SK-N-SH (cell line): Measurements from ENCODE around the gene TMEM120B. TPM values are rescaled to one million over a fixed set of nuclear protein-coding genes. Genes with fewer than 3 reads are reported as not detected.

ENCODE experiments used
- CTCF ChIA-PET: fragments of 300-600, 350-600 bp; formaldehyde crosslinking; extraction: SDS; loops from one replicate; lab custom pipeline; 2021; lab: Yijun Ruan, JAX
- POLR2A ChIA-PET: fragments of 350-600 bp; sonication (Branson Sonifier 250); formaldehyde crosslinking; extraction: SDS; loops from one replicate; lab custom pipeline; 2020; ENCODE audit warnings: antibody characterized with exemption, inconsistent platforms; lab: Yijun Ruan, JAX
- DNase-seq: peaks from one replicate; pipeline ENCODE4 v3.0.0; 2012
- H2AFZ ChIP-seq: fragments of 200-600 bp; sonication (generic); 2 replicates; pipeline ENCODE4 v1.8.1; 2016; ENCODE audit warnings: antibody characterized with exemption, mild to moderate bottlenecking, low read depth
- H3F3A ChIP-seq: fragments of 200-600 bp; sonication (generic); replicated peaks from 2 replicates; pipeline ENCODE3; 2016; ENCODE audit warnings: antibody characterized with exemption, mild to moderate bottlenecking; ENCODE audit not compliant: insufficient read depth
- H3K27ac ChIP-seq, 2 experiments: fragments of 200-500 bp in 1 of 2; fragments of 200-600 bp in 1 of 2; sonication (Bioruptor generic) in 1 of 2; sonication (generic), shearing (Covaris generic) in 1 of 2; 2 replicates each; pipeline versions ENCODE4 v1.5.1 to v1.6.1; 2014 to 2016; ENCODE audit warnings: low read depth in 2 of 2, inconsistent platforms in 1 of 2, low read length in 1 of 2, mild to moderate bottlenecking in 1 of 2, mixed read lengths in 1 of 2
- H3K27me3 ChIP-seq: fragments of 200-600 bp; sonication (generic), shearing (Covaris generic); 2 replicates; pipeline ENCODE4 v1.6.1; 2016; ENCODE audit warnings: mixed run types; ENCODE audit not compliant: insufficient read depth
- H3K36me3 ChIP-seq, 2 experiments: fragments of 200-500 bp in 1 of 2; fragments of 200-600 bp in 1 of 2; sonication (Bioruptor generic) in 1 of 2; sonication (generic) in 1 of 2; replicated peaks in 1 of 2; 2 replicates each; pipeline versions ENCODE3 to v1.5.1; 2014 to 2016; ENCODE audit warnings: low read length in 1 of 2, mild to moderate bottlenecking in 1 of 2; ENCODE audit not compliant: insufficient read depth in 2 of 2, control insufficient read depth in 1 of 2
- H3K4me1 ChIP-seq, 2 experiments: fragments of 200-500 bp in 1 of 2; fragments of 200-600 bp in 1 of 2; sonication (Bioruptor generic) in 1 of 2; sonication (generic), shearing (Covaris generic) in 1 of 2; 2 replicates each; pipeline versions ENCODE4 v1.5.1 to v1.6.1; 2014 to 2016; ENCODE audit warnings: low read depth in 1 of 2, low read length in 1 of 2, mixed run types in 1 of 2; ENCODE audit not compliant: insufficient read depth in 2 of 2, control insufficient read depth in 1 of 2
- H3K4me2 ChIP-seq: fragments of 200-600 bp; sonication (generic), shearing (Covaris generic); 2 replicates; pipeline ENCODE4 v1.6.1; 2017; ENCODE audit warnings: mixed run types
- H3K4me3 ChIP-seq, 2 experiments: fragments of 200-500 bp in 1 of 2; fragments of 200-600 bp in 1 of 2; sonication (Bioruptor generic) in 1 of 2; sonication (generic), shearing (Covaris generic) in 1 of 2; 2 replicates each; pipeline versions ENCODE4 v1.5.1 to v1.8.1; 2014 to 2016; ENCODE audit warnings: low read depth in 2 of 2, inconsistent platforms in 1 of 2, low read length in 1 of 2, mild to moderate bottlenecking in 1 of 2, mixed read lengths in 1 of 2, moderate library complexity in 1 of 2
- H3K79me2 ChIP-seq: fragments of 200-600 bp; sonication (generic); 2 replicates; pipeline ENCODE4 v1.8.1; 2017; ENCODE audit warnings: mild to moderate bottlenecking; ENCODE audit not compliant: insufficient read depth
- H3K9ac ChIP-seq: fragments of 200-600 bp; sonication (generic); 2 replicates; pipeline ENCODE4 v1.6.1; 2017; ENCODE audit warnings: mixed run types
- H3K9me2 ChIP-seq: fragments of 200-600 bp; sonication (generic); 2 replicates; pipeline ENCODE4 v1.6.1; 2017; ENCODE audit warnings: mixed run types
- H3K9me3 ChIP-seq: fragments of 200-600 bp; sonication (generic); 2 replicates; pipeline ENCODE4 v1.6.1; 2017; ENCODE audit warnings: mixed run types, mild to moderate bottlenecking, moderate library complexity
- H4K20me1 ChIP-seq: fragments of 200-600 bp; sonication (generic); 2 replicates; pipeline ENCODE4 v1.6.1; 2017; ENCODE audit warnings: mild to moderate bottlenecking, mixed run types; ENCODE audit not compliant: insufficient read depth
- FOXJ3 ChIP-seq: sonication (generic); formaldehyde crosslinking; IDR thresholded peaks from 2 replicates; pipeline ENCODE4 v1.5.1; 2020; ENCODE audit warnings: mild to moderate bottlenecking, missing genetic modification reagents
- GABPA ChIP-seq: IDR thresholded peaks from 2 replicates; pipeline ENCODE4 v1.4.0; 2012; ENCODE audit warnings: low read depth, mild to moderate bottlenecking
- GATA2 ChIP-seq: sonication (generic); formaldehyde crosslinking; IDR thresholded peaks from 2 replicates; pipeline ENCODE4 v1.5.0; 2020; ENCODE audit warnings: mild to moderate bottlenecking, missing genetic modification reagents
- POLR2AphosphoS5 ChIP-seq: IDR thresholded peaks from 2 replicates; pipeline ENCODE4 v1.6.1; 2012; ENCODE audit warnings: low read depth, low read length
- RAD21 ChIP-seq: IDR thresholded peaks from 2 replicates; pipeline ENCODE4 v1.6.1; 2012; ENCODE audit warnings: mild to moderate bottlenecking, low read length
- RXRA ChIP-seq: IDR thresholded peaks from 2 replicates; pipeline ENCODE4 v1.4.0; 2012; ENCODE audit warnings: low read depth, mild to moderate bottlenecking, borderline replicate concordance
- SMC3 ChIP-seq: IDR thresholded peaks from 2 replicates; pipeline ENCODE4 v1.6.1; 2012; ENCODE audit warnings: low read depth, low read length, improper control_type of control experiment
- WGBS: methylation state at CpG from one replicate; pipeline ENCODE4 v1.1.6; 2017; ENCODE audit warnings: low lambda C conversion rate; 5-methylcytosine and 5-hydroxymethylcytosine counted together
- polyA plus RNA-seq, 3 experiments: library from polyadenylated mRNA; depleted of rRNA; stranded (reverse); fragments of >200 nt; gene quantifications; 2 replicates each; pipeline ENCODE4 v1.2.3, GENCODE V29; 2012
- TF ChIP-seq, protein P1 (sequence below): fragments of 150-350 bp; IDR thresholded peaks from 2 replicates; pipeline ENCODE4 v1.6.1; 2016; ENCODE audit warnings: mild to moderate bottlenecking, low read depth, low read length
- TF ChIP-seq, protein P2 (sequence below): IDR thresholded peaks from 2 replicates; pipeline ENCODE4 v1.4.0; 2012; ENCODE audit warnings: low read depth, borderline replicate concordance

TMEM120B gene
- polyA plus RNA-seq, 1 of the 3 experiments (the other 2 are of a cell fraction): 15.4 TPM

DNA sequence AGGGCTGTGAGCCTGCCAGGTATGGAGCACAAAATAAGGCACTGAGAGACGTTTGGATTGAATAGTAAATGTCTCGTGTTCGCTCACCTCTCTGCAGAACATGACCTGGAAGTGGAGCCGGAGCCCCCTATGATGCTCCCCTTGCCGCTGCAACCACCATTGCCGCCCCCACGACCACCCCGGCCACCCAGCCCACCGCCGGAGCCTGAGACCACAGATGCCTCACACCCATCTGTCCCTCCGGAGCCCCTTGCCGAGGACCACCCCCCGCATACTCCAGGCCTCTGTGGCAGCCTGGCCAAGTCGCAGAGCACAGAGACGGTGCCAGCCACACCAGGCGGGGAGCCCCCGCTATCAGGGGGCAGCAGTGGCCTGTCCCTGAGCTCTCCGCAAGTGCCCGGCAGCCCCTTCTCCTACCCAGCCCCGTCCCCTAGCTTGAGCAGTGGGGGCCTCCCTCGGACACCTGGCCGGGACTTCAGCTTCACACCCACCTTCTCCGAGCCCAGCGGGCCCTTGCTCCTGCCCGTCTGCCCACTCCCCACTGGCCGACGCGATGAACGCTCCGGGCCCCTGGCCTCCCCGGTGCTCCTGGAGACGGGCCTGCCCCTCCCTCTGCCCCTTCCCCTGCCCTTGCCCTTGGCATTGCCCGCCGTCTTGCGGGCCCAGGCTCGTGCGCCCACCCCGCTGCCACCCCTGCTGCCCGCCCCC is 110.0 kb downstream of the TMEM120B start:
- Histone ChIP-seq H3K9me2 (no peaks in the 10 kb centered on the region), H2AFZ (no peak overlapping the region), H3K36me3 (peaks cover 40 to 41% of the 10 kb centered on the region in 2 experiments), H3K4me3 (no peak overlapping the region), H3K79me2 (peaks cover 5% of the 10 kb centered on the region; the same call in 1 of the 2 replicates), H3K27me3 (no peaks in the 10 kb centered on the region), H3K27ac (no peak overlapping the region), H3K9ac (no peak overlapping the region), H3F3A (no peaks in the 10 kb centered on the region), H4K20me1 (no peaks in the 10 kb centered on the region), H3K4me1 (no peaks in the 10 kb centered on the region; a peak in 1 of 4 replicates), H3K4me2 (no peak overlapping the region), H3K9me3 (no peaks in the 10 kb centered on the region)
- CTCF ChIA-PET: interaction anchor here (0.8 to 11.0 kb wide), 6 partner anchors 11 to 289 kb away, joined by 3 to 92 read pairs (median 3); partner anchors contain the start of genes PSMD9 and RHOF
- TF ChIP-seq, protein P1, sequence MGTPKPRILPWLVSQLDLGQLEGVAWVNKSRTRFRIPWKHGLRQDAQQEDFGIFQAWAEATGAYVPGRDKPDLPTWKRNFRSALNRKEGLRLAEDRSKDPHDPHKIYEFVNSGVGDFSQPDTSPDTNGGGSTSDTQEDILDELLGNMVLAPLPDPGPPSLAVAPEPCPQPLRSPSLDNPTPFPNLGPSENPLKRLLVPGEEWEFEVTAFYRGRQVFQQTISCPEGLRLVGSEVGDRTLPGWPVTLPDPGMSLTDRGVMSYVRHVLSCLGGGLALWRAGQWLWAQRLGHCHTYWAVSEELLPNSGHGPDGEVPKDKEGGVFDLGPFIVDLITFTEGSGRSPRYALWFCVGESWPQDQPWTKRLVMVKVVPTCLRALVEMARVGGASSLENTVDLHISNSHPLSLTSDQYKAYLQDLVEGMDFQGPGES: no peak
- no peak for TF ChIP-seq GABPA
- no peak for TF ChIP-seq POLR2AphosphoS5
- DNase-seq: no peak
- 97% methylated on average over 22 of the region's 39 CpGs for WGBS
- POLR2A ChIA-PET: no interaction called here

DNA sequence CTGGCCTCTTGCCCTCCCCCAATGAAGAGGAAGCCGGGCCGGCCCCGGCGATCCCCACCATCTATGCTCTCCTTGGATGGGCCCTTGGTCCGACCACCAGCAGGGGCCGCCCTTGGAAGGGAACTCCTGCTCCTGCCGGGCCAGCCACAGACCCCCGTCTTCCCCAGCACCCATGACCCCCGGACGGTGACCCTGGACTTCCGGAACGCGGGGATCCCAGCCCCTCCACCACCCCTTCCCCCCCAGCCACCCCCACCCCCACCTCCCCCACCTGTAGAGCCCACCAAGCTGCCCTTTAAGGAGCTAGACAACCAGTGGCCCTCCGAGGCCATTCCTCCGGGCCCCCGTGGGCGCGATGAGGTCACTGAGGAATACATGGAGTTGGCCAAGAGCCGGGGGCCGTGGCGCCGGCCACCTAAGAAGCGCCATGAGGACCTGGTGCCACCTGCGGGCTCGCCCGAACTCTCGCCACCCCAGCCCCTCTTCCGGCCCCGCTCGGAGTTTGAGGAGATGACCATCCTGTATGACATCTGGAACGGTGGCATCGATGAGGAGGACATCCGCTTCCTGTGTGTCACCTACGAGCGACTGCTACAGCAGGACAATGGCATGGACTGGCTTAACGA is 110.7 kb downstream of the TMEM120B start:
- POLR2A ChIA-PET: no interaction called here
- 94% methylated on average over 36 of the region's 36 CpGs for WGBS

DNA sequence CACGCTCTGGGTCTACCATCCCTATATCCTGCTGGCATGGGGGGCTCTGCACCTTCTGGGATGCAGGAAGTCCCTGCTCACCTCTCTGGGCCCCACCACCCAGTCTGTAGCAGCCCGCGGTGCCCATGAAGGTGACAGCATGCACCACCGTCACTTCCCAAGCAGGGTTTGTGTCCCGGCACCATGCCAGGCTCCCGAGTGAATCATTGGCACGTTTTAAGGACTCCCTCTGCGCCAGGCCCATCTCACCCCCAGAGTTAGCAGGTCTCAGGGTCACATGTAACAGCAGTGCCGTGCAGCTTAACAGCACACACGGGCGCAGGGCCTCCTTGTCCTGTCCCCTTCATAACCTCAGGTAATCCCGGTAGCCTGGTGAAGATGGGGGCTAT is 111.2 kb downstream of the TMEM120B start:
- Histone ChIP-seq H3K9me3 (no peaks in the 10 kb centered on the region), H3K79me2 (peaks cover 5% of the 10 kb centered on the region; the same call in 1 of the 2 replicates), H2AFZ (no peak overlapping the region), H3K4me1 (peaks cover 0 to 4% of the 10 kb centered on the region in 2 experiments; a peak in 1 of 4 replicates), H3K9me2 (no peaks in the 10 kb centered on the region), H3K27me3 (no peaks in the 10 kb centered on the region), H3K9ac (no peak overlapping the region), H3F3A (no peaks in the 10 kb centered on the region), H4K20me1 (no peaks in the 10 kb centered on the region), H3K4me2 (no peak overlapping the region), H3K36me3 (peaks cover 36 to 45% of the 10 kb centered on the region in 2 experiments), H3K4me3 (no peak overlapping the region), H3K27ac (no peak overlapping the region)
- 88% methylated on average over 12 of the region's 12 CpGs for WGBS
- POLR2A ChIA-PET: no interaction called here
- TF ChIP-seq RXRA (no peak), GATA2 (CRISPR knock-in tag) (no peak)
- TF ChIP-seq, protein P2, sequence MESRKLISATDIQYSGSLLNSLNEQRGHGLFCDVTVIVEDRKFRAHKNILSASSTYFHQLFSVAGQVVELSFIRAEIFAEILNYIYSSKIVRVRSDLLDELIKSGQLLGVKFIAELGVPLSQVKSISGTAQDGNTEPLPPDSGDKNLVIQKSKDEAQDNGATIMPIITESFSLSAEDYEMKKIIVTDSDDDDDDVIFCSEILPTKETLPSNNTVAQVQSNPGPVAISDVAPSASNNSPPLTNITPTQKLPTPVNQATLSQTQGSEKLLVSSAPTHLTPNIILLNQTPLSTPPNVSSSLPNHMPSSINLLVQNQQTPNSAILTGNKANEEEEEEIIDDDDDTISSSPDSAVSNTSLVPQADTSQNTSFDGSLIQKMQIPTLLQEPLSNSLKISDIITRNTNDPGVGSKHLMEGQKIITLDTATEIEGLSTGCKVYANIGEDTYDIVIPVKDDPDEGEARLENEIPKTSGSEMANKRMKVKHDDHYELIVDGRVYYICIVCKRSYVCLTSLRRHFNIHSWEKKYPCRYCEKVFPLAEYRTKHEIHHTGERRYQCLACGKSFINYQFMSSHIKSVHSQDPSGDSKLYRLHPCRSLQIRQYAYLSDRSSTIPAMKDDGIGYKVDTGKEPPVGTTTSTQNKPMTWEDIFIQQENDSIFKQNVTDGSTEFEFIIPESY: no peak
- no peak for DNase-seq
- CTCF ChIA-PET: interaction anchor here (11.0 kb wide), 1 partner anchor 29 kb away, joined by 92 read pairs; the partner anchor contains the start of gene RHOF

More for the DNA sequence above, 110.7 kb downstream of the TMEM120B start:
- TF ChIP-seq SMC3: peak; percentile 29; the same call in 1 of the 2 replicates
- 0 out of 2 replicates have a peak, but pooled peaks have one; percentile 12 for TF ChIP-seq RAD21
- no peak for TF ChIP-seq FOXJ3 (CRISPR knock-in tag)
- Histone ChIP-seq H3F3A (no peaks in the 10 kb centered on the region), H3K36me3 (peaks cover 39 to 42% of the 10 kb centered on the region in 2 experiments), H3K9me3 (no peaks in the 10 kb centered on the region), H3K4me3 (no peak overlapping the region), H3K9ac (no peak overlapping the region), H3K27ac (no peak overlapping the region), H3K27me3 (no peaks in the 10 kb centered on the region), H2AFZ (no peak overlapping the region), H3K4me2 (no peak overlapping the region), H3K9me2 (no peaks in the 10 kb centered on the region), H3K79me2 (peaks cover 5% of the 10 kb centered on the region; the same call in 1 of the 2 replicates), H3K4me1 (peaks cover 0 to under 1% of the 10 kb centered on the region in 2 experiments; a peak in 1 of 4 replicates), H4K20me1 (no peaks in the 10 kb centered on the region)
- DNase-seq: peak; percentile 47
- CTCF ChIA-PET: interaction anchor here (0.8 to 11.0 kb wide), 3 partner anchors 15 to 288 kb away, joined by 3 to 92 read pairs (median 3); partner anchors contain the start of gene RHOF
